ENCODE results near the gene DMTF1.

The DMTF1 gene, protein sequence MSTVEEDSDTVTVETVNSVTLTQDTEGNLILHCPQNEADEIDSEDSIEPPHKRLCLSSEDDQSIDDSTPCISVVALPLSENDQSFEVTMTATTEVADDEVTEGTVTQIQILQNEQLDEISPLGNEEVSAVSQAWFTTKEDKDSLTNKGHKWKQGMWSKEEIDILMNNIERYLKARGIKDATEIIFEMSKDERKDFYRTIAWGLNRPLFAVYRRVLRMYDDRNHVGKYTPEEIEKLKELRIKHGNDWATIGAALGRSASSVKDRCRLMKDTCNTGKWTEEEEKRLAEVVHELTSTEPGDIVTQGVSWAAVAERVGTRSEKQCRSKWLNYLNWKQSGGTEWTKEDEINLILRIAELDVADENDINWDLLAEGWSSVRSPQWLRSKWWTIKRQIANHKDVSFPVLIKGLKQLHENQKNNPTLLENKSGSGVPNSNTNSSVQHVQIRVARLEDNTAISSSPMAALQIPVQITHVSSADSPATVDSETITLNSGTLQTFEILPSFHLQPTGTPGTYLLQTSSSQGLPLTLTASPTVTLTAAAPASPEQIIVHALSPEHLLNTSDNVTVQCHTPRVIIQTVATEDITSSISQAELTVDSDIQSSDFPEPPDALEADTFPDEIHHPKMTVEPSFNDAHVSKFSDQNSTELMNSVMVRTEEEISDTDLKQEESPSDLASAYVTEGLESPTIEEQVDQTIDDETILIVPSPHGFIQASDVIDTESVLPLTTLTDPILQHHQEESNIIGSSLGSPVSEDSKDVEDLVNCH

DNA sequence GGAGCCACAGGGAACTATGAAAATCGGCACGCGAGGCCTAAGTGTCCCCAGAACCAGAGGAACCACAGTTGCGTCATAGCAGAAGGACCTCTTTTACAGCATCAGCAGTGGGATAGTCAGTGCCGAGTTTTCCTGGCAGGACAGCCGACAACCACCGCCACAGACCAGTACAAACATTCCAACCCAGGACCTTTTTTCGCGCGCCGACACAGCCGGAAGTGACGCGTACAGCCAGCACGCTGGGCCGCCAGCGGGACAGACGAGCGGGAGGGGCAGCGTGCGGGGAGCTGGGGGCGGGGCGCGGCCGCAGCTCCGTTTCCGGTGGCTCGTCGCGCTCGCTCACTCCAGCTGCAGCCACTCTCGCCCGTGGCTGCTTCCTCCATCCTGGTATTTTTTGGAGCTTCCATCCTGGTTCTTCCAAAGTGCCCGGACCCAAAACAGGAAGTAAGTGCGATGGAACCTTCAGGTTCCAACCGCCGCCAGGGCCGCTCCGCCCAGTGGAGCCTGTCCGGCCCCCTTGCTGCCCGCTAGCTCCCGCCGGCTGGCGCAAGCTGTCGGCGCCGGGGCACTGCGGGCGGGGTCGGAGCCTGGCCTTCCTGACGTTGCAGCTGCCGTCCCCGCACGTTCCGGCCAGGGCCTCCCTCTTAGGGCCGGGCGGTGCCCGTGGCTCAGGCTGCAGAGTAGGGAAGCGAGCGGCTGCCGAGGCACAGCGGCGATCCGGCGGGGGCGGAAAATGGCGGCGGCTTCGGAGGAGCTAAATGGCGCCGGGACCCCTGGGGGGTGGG lies at the start of gene DMTF1:
Gene DMTF1 (plus strand): TSS at position 342 of the 785 bp plus-strand sequence. CDS start 12,489 bp downstream, outside the sequence.
- TF ChIP-seq, protein P1, sequence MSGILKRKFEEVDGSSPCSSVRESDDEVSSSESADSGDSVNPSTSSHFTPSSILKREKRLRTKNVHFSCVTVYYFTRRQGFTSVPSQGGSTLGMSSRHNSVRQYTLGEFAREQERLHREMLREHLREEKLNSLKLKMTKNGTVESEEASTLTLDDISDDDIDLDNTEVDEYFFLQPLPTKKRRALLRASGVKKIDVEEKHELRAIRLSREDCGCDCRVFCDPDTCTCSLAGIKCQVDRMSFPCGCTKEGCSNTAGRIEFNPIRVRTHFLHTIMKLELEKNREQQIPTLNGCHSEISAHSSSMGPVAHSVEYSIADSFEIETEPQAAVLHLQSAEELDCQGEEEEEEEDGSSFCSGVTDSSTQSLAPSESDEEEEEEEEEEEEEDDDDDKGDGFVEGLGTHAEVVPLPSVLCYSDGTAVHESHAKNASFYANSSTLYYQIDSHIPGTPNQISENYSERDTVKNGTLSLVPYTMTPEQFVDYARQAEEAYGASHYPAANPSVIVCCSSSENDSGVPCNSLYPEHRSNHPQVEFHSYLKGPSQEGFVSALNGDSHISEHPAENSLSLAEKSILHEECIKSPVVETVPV (CRISPR knock-in tag; IDR thresholded peaks at IDR 0.05): no peak
- 0 out of 2 replicates have a peak, but pooled peaks have one; percentile 28 for TF ChIP-seq ZFP3 (CRISPR knock-in tag; IDR thresholded peaks at IDR 0.05)
- TF ChIP-seq GLIS3 (CRISPR knock-in tag; IDR thresholded peaks at IDR 0.05): 0 out of 2 replicates have a peak, but pooled peaks have one; percentile 76
- TF ChIP-seq, protein P2, sequence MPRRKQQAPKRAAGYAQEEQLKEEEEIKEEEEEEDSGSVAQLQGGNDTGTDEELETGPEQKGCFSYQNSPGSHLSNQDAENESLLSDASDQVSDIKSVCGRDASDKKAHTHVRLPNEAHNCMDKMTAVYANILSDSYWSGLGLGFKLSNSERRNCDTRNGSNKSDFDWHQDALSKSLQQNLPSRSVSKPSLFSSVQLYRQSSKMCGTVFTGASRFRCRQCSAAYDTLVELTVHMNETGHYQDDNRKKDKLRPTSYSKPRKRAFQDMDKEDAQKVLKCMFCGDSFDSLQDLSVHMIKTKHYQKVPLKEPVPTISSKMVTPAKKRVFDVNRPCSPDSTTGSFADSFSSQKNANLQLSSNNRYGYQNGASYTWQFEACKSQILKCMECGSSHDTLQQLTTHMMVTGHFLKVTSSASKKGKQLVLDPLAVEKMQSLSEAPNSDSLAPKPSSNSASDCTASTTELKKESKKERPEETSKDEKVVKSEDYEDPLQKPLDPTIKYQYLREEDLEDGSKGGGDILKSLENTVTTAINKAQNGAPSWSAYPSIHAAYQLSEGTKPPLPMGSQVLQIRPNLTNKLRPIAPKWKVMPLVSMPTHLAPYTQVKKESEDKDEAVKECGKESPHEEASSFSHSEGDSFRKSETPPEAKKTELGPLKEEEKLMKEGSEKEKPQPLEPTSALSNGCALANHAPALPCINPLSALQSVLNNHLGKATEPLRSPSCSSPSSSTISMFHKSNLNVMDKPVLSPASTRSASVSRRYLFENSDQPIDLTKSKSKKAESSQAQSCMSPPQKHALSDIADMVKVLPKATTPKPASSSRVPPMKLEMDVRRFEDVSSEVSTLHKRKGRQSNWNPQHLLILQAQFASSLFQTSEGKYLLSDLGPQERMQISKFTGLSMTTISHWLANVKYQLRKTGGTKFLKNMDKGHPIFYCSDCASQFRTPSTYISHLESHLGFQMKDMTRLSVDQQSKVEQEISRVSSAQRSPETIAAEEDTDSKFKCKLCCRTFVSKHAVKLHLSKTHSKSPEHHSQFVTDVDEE (CRISPR knock-in tag; IDR thresholded peaks at IDR 0.05): peak; percentile 82
- ATAC-seq: peak; percentile 90

DNA sequence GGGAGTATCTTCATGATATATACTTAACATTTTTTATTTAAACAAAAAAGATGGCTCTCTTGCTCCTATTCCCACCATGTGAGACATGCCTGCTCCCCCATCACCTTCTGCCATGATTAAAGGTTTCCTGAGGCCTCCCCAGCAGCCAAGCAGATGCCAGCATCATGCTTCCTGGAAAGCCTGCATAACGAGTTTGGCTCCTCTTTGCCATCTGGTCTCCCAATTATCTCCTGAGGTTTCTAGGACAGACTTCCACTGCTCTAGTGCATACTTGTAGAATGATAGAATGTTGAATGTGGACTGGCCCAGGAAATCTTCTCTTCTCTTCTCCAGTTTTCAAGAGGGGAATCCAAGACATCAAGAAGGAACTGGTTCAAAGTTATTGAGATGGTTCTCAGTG lies 46.9 kb upstream of the DMTF1 start:
- ATAC-seq: no peak
- TF ChIP-seq ZC3H10 (CRISPR knock-in tag; IDR thresholded peaks at IDR 0.05): no peak

DNA sequence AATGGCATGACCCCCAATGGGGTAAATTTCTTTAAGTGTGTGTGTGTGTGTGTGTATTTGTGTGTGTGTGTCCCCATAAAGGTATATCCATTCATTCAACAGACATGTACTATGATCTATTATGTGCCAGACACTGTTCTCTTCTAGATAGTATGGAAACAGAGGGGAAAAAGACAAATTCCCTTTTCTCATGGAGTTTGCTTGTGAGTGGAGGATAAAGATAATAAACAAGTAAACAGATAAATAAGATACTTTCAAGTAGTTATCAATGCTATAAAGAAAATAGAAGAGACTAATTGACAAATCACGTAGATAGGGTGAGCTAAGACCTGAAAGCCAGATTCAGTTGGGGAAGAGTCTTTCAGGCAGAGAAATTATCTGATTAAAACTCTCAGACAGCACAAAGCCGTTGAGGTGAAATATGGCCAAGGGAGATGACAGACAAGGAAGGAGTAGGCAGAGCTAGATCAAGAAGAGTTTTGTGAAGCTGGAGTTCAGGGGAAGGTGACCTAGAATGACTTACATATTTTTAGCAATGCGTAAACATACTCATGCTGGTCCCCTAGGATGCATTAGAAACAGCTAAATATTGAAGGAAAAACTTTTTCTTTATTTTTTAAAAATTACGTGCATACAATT lies 45.2 kb upstream of the DMTF1 start:
- TF ChIP-seq ZNF8 (CRISPR knock-in tag; IDR thresholded peaks at IDR 0.05) (no peak), TOX (CRISPR knock-in tag; IDR thresholded peaks at IDR 0.05; ENCODE audit: borderline replicate concordance) (no peak), BACH2 (CRISPR knock-in tag; IDR thresholded peaks at IDR 0.05; ENCODE audit: borderline replicate concordance) (no peak), TCF4 (CRISPR knock-in tag; IDR thresholded peaks at IDR 0.05; ENCODE audit: borderline replicate concordance) (no peak), PPARA (CRISPR knock-in tag; IDR thresholded peaks at IDR 0.05; ENCODE audit: borderline replicate concordance) (no peak), SNAI2 (CRISPR knock-in tag; IDR thresholded peaks at IDR 0.05) (no peak), GLIS3 (CRISPR knock-in tag; IDR thresholded peaks at IDR 0.05) (no peak), ZNF565 (CRISPR knock-in tag; conservative IDR thresholded peaks at IDR 0.05; ENCODE audit: low read depth) (no peak), ESRRG (CRISPR knock-in tag; IDR thresholded peaks at IDR 0.05) (no peak), ISL1 (CRISPR knock-in tag; IDR thresholded peaks at IDR 0.05) (no peak), RARB (CRISPR knock-in tag; IDR thresholded peaks at IDR 0.05) (no peak), OSR1 (CRISPR knock-in tag; IDR thresholded peaks at IDR 0.05) (no peak), ZFP3 (CRISPR knock-in tag; IDR thresholded peaks at IDR 0.05) (no peak), ZNF70 (CRISPR knock-in tag; IDR thresholded peaks at IDR 0.05) (no peak)
- TF ChIP-seq, protein P3, sequence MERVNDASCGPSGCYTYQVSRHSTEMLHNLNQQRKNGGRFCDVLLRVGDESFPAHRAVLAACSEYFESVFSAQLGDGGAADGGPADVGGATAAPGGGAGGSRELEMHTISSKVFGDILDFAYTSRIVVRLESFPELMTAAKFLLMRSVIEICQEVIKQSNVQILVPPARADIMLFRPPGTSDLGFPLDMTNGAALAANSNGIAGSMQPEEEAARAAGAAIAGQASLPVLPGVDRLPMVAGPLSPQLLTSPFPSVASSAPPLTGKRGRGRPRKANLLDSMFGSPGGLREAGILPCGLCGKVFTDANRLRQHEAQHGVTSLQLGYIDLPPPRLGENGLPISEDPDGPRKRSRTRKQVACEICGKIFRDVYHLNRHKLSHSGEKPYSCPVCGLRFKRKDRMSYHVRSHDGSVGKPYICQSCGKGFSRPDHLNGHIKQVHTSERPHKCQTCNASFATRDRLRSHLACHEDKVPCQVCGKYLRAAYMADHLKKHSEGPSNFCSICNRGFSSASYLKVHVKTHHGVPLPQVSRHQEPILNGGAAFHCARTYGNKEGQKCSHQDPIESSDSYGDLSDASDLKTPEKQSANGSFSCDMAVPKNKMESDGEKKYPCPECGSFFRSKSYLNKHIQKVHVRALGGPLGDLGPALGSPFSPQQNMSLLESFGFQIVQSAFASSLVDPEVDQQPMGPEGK (CRISPR knock-in tag; IDR thresholded peaks at IDR 0.05; ENCODE audit: borderline replicate concordance): no peak
- TF ChIP-seq, protein P1 (CRISPR knock-in tag; IDR thresholded peaks at IDR 0.05): no peak
- TF ChIP-seq, protein P2 (CRISPR knock-in tag; IDR thresholded peaks at IDR 0.05): no peak
- TF ChIP-seq, protein P4, sequence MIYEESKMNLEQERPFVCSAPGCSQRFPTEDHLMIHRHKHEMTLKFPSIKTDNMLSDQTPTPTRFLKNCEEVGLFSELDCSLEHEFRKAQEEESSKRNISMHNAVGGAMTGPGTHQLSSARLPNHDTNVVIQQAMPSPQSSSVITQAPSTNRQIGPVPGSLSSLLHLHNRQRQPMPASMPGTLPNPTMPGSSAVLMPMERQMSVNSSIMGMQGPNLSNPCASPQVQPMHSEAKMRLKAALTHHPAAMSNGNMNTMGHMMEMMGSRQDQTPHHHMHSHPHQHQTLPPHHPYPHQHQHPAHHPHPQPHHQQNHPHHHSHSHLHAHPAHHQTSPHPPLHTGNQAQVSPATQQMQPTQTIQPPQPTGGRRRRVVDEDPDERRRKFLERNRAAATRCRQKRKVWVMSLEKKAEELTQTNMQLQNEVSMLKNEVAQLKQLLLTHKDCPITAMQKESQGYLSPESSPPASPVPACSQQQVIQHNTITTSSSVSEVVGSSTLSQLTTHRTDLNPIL (CRISPR knock-in tag; IDR thresholded peaks at IDR 0.05; ENCODE audit: low read depth): no peak
- TF ChIP-seq, protein P5, sequence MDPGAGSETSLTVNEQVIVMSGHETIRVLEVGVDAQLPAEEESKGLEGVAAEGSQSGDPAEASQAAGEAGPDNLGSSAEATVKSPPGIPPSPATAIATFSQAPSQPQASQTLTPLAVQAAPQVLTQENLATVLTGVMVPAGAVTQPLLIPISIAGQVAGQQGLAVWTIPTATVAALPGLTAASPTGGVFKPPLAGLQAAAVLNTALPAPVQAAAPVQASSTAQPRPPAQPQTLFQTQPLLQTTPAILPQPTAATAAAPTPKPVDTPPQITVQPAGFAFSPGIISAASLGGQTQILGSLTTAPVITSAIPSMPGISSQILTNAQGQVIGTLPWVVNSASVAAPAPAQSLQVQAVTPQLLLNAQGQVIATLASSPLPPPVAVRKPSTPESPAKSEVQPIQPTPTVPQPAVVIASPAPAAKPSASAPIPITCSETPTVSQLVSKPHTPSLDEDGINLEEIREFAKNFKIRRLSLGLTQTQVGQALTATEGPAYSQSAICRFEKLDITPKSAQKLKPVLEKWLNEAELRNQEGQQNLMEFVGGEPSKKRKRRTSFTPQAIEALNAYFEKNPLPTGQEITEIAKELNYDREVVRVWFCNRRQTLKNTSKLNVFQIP (CRISPR knock-in tag; IDR thresholded peaks at IDR 0.05; ENCODE audit: borderline replicate concordance, low read depth): no peak
- ATAC-seq: no peak

Measured in SK-N-SH treated with all-trans-retinoic acid at 6 μM for 48 hours (cell line).